Prostate gland (tissue), 2 donors: ENCODE data around the gene PRKAR1B. TPM values are rescaled to one million over a fixed set of nuclear protein-coding genes. Genes with fewer than 3 reads are reported as not detected.

Source experiments
- DNase-seq: peaks from one replicate; pipeline ENCODE4 v3.0.0-alpha.2; 2019; ENCODE audit warnings: low spot score
- H3K27ac ChIP-seq, 2 donors: fragments of 200-600 bp; sonication (generic); 2 replicates each; pipeline ENCODE4 v1.5.1; 2017 to 2019
- H3K27me3 ChIP-seq: fragments of 200-600 bp; sonication (generic); replicated peaks from 2 replicates; pipeline ENCODE4 v1.5.1; 2019; ENCODE audit not compliant: insufficient read depth
- H3K36me3 ChIP-seq, 2 donors: fragments of 200-600 bp; sonication (generic); 1 replicate in 1 of 2; 2 replicates in 1 of 2; pipeline versions ENCODE4 v1.5.1 to v1.8.1; 2017 to 2019
- H3K4me1 ChIP-seq: fragments of 200-600 bp; sonication (generic); replicated peaks from 2 replicates; pipeline ENCODE4 v1.5.1; 2019
- H3K4me3 ChIP-seq, 2 donors: fragments of 200-600 bp; sonication (generic); 2 replicates each; pipeline ENCODE4 v1.5.1; 2017 to 2019
- H3K9me3 ChIP-seq: fragments of 200-600 bp; sonication (generic); 2 replicates; pipeline ENCODE4 v1.5.1; 2017
- POLR2A ChIP-seq: fragments of 450-650 bp; IDR thresholded peaks from one replicate; pipeline ENCODE4 v1.6.1; 2016; ENCODE audit warnings: antibody characterized with exemption, mild to moderate bottlenecking
- POLR2AphosphoS5 ChIP-seq: sonication (generic); formaldehyde crosslinking; IDR thresholded peaks from one replicate; pipeline ENCODE4 v1.6.1; 2017; ENCODE audit warnings: antibody characterized with exemption
- WGBS: methylation state at CpG from one replicate; pipeline ENCODE4 v1.1.5; 2018; 5-methylcytosine and 5-hydroxymethylcytosine counted together
- intact Hi-C: fragments of 100-400 bp; cut with DNase I; formaldehyde crosslinking; loops from one replicate; pipeline ENCODE4 v1.14.2; 2022
- total RNA-seq, 2 donors: library from RNA; depleted of rRNA; stranded (reverse); fragments of >200 nt; gene quantifications; one replicate each; pipeline ENCODE4 v1.1.0, GENCODE V29; 2016
- TF ChIP-seq, protein P1 (sequence below), 4 experiments: fragments of 200-600 bp in 2 of 4; fragments of 450-650 bp in 2 of 4; sonication (generic) in 2 of 4; IDR thresholded peaks; 1 replicate in 3 of 4; 2 replicates in 1 of 4; pipeline ENCODE4 v1.5.1; 2016 to 2019; ENCODE audit warnings: antibody characterized with exemption in 4 of 4, mild to moderate bottlenecking in 2 of 4, moderate library complexity in 2 of 4

Gene PRKAR1B
- total RNA-seq, 2 donors from 2014 or later = 20.2 to 44.8 TPM

DNA sequence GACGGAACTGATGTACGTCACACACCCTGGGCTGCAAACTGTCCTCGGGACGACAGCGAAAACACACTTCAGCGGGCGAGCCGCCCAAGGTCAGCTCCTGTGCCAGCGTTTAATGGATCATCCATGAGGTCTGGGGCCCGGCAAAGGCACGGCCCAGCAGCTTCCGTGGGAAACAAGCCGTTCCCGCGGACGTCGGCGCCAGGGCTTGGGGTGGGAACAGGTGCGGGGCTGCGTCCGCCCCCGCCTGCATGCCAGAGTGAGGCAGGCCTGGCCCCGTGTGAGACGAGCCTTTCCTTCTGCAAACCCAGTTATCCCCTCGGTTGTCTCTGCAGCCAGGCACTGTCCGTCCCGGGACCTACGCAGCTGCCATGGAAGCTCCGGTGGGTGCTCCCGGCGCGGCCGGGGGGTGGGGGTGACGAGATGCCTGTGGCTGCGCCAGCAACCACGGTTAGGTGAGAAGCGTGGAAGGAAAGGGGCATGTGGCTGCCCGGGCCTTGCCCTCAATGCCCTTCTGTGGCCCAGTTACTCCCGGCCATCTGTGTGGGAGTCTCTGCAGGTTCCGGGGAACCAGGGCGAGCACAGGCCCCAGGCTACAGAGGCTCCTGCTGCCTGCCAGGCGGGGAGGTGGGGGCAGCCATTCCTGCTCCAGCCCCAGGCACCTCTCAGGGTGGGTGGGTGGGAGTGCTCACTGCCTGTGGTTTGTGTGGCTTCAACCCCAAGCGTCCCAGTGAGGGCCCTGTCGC is 165.3 kb downstream of the PRKAR1B start:
- no peaks in the 10 kb centered on the region for H3K9me3 ChIP-seq
- intact Hi-C loops = no loop called here
- H3K36me3 ChIP-seq = no peaks in the 10 kb centered on the region
- H3K27ac ChIP-seq = no peak overlapping the region
- WGBS = 60% methylated on average over 42 of the region's 44 CpGs
- H3K4me1 ChIP-seq = no peaks in the 10 kb centered on the region
- DNase-seq = no peak
- no peak overlapping the region for H3K4me3 ChIP-seq
- H3K27me3 ChIP-seq = no peaks in the 10 kb centered on the region
- no peak for TF ChIP-seq POLR2A
- no peak for TF ChIP-seq POLR2AphosphoS5
- TF ChIP-seq, protein P1, sequence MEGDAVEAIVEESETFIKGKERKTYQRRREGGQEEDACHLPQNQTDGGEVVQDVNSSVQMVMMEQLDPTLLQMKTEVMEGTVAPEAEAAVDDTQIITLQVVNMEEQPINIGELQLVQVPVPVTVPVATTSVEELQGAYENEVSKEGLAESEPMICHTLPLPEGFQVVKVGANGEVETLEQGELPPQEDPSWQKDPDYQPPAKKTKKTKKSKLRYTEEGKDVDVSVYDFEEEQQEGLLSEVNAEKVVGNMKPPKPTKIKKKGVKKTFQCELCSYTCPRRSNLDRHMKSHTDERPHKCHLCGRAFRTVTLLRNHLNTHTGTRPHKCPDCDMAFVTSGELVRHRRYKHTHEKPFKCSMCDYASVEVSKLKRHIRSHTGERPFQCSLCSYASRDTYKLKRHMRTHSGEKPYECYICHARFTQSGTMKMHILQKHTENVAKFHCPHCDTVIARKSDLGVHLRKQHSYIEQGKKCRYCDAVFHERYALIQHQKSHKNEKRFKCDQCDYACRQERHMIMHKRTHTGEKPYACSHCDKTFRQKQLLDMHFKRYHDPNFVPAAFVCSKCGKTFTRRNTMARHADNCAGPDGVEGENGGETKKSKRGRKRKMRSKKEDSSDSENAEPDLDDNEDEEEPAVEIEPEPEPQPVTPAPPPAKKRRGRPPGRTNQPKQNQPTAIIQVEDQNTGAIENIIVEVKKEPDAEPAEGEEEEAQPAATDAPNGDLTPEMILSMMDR (IDR thresholded peaks at IDR 0.05) = no peak

DNA sequence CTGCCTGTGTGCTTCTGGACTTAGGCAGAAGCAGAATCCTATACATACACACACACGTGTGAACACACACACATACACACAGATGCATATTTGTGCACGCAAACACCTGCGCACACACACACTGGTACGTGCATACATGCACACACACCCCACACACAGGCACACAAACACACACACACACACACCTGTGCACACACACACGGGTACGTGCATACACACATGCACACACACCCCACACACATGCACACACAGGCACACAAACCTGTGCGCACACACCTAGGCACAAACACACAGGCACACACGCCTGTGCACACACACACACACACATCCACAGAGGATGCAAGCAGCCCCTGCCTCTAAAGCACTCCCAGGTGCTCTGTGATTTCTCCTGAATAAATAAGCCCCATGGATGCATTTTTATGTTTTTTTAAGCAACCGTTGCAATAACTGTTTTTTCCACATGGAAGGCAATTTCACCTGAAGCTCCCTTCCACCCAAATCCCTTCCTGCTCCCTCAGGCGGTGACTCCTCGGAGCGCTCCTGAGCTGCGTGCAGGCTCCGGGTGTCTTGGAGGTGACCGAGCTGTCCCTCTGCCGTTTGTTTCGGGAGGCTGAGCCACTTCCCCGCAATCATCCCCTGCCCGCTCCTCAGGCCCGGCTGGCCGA is 166.0 kb downstream of the PRKAR1B start:
- Histone ChIP-seq H3K9me3 (no peaks in the 10 kb centered on the region), H3K4me3 (no peak overlapping the region), H3K27ac (no peak overlapping the region), H3K36me3 (no peaks in the 10 kb centered on the region), H3K4me1 (no peaks in the 10 kb centered on the region), H3K27me3 (no peaks in the 10 kb centered on the region)
- intact Hi-C loops = no loop called here
- TF ChIP-seq POLR2A (no peak), POLR2AphosphoS5 (no peak)
- TF ChIP-seq, protein P1 (IDR thresholded peaks at IDR 0.05) = no peak
- no peak for DNase-seq
- 70% methylated on average over 21 of the region's 21 CpGs for WGBS

DNA sequence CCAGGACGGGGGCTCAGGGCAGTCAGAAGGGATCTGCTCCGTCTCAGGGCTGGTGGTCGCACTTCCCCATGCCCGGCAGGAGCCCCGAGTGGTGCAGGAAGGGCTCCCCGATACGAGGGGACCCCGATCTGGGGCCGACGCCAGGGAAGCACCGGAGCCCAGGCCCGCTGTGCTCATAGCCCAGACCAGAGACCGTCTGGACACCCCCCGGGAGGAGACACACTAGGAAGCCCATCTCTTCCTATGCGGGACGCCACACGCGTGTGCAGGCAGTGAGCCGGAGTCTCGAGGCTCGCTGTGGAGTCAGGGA is 167.7 kb downstream of the PRKAR1B start:
- 93% methylated on average over 21 of the region's 21 CpGs for WGBS
- no peaks in the 10 kb centered on the region for H3K27me3 ChIP-seq
- no peaks in the 10 kb centered on the region for H3K9me3 ChIP-seq
- TF ChIP-seq, protein P1 (IDR thresholded peaks at IDR 0.05) = no peak
- TF ChIP-seq POLR2A (no peak), POLR2AphosphoS5 (no peak)
- no peak for DNase-seq
- no peaks in the 10 kb centered on the region for H3K36me3 ChIP-seq
- intact Hi-C loops = no loop called here
- H3K4me1 ChIP-seq = no peaks in the 10 kb centered on the region
- no peak overlapping the region for H3K27ac ChIP-seq
- H3K4me3 ChIP-seq = no peak overlapping the region

DNA sequence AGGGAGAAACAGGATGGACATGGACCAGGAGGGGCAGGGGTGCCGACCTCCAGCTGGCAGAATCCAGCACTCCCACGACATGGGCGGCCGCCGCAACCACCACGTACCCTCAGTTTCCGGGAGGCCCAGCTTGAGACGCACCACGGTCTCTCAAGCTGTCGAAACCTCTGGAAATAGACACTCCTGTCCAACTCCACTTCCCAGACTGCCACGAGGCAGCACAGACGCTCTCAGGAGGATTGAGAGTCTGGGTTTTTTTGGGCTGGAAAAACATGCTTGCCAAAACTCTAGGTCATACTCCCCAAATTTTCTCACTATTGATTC is 169.6 kb downstream of the PRKAR1B start:
- H3K4me1 ChIP-seq = no peaks in the 10 kb centered on the region
- TF ChIP-seq POLR2AphosphoS5 (no peak), POLR2A (no peak)
- TF ChIP-seq, protein P1 (IDR thresholded peaks at IDR 0.05) = no peak
- no peak for DNase-seq
- intact Hi-C loops = no loop called here
- 95% methylated on average over 12 of the region's 12 CpGs for WGBS
- H3K4me3 ChIP-seq = no peak overlapping the region
- H3K9me3 ChIP-seq = no peaks in the 10 kb centered on the region
- no peaks in the 10 kb centered on the region for H3K36me3 ChIP-seq
- H3K27ac ChIP-seq = no peak overlapping the region
- H3K27me3 ChIP-seq = no peaks in the 10 kb centered on the region
